DMS53 treated with DMSO at 0.1 percent for 48 hours (cell line): ENCODE results near the gene PPIAL4G.
"Not testable (repeated sequence)": the region's sequence is repeated elsewhere in the genome, so short reads cannot be mapped to it uniquely, and the experiment has no call there.

Experiments
- DNase-seq: peaks from one replicate; lab custom pipeline; 2025; ENCODE audit not compliant: unreplicated experiment; lab: John Stamatoyannopoulos, UW

PPIAL4G gene

GRCh38 chr1:148483029-148483428, at the start of gene PPIAL4G:
PPIAL4G (minus strand) TSS chr1:148483302; CDS start chr1:148483252, 50 bp downstream.
- not testable (repeated sequence) for DNase-seq

- DNase-seq: not testable (repeated sequence)
These were observed 49.1 kb upstream of the PPIAL4G start for GRCh38 chr1:148532158-148532557.

GRCh38 chr1:148529101-148529567, 46.0 kb upstream of the PPIAL4G start:
- DNase-seq: peak; percentile 56

- DNase-seq: not testable (repeated sequence)
These were observed 45.5 kb upstream of the PPIAL4G start for GRCh38 chr1:148528591-148528990.

- not testable (repeated sequence) for DNase-seq
These were observed 43.5 kb upstream of the PPIAL4G start for GRCh38 chr1:148526587-148526986.

- DNase-seq: not testable (repeated sequence)
These were observed 40.4 kb upstream of the PPIAL4G start for GRCh38 chr1:148523205-148524144.

- peak; percentile 83 for DNase-seq
These were observed 39.6 kb upstream of the PPIAL4G start for GRCh38 chr1:148522561-148523204.

- DNase-seq: peak; percentile 60
These were observed 39.0 kb upstream of the PPIAL4G start for GRCh38 chr1:148522072-148522471.

GRCh38 chr1:148514310-148514709, 31.2 kb upstream of the PPIAL4G start:
- DNase-seq: not testable (repeated sequence)

- not testable (repeated sequence) for DNase-seq
These were observed 29.6 kb upstream of the PPIAL4G start for GRCh38 chr1:148512571-148513184.

GRCh38 chr1:148493933-148494332, 10.8 kb upstream of the PPIAL4G start:
- not testable (repeated sequence) for DNase-seq

GRCh38 chr1:148481134-148481533, 2.0 kb downstream of the PPIAL4G start:
- not testable (repeated sequence) for DNase-seq

- not testable (repeated sequence) for DNase-seq
These were observed 23.4 kb downstream of the PPIAL4G start for GRCh38 chr1:148459694-148460093.

- not testable (repeated sequence) for DNase-seq
These were observed 24.1 kb downstream of the PPIAL4G start for GRCh38 chr1:148458901-148459581.

- not testable (repeated sequence) for DNase-seq
These were observed 24.7 kb downstream of the PPIAL4G start for GRCh38 chr1:148458398-148458797.

GRCh38 chr1:148452845-148453244, 30.3 kb downstream of the PPIAL4G start:
- DNase-seq: not testable (repeated sequence)

- not testable (repeated sequence) for DNase-seq
These were observed 43.3 kb downstream of the PPIAL4G start for GRCh38 chr1:148439654-148440325.

GRCh38 chr1:148435406-148435805, 47.7 kb downstream of the PPIAL4G start:
- DNase-seq: no peak

- DNase-seq: no peak
These were observed 48.3 kb downstream of the PPIAL4G start for GRCh38 chr1:148434832-148435231.

- not testable (repeated sequence) for DNase-seq
These were observed 50.2 kb downstream of the PPIAL4G start for GRCh38 chr1:148432916-148433317.
